Skeletal muscle satellite cell (primary cell): ENCODE results near the gene HOXC10.

Experiments used
- H3K27me3 ChIP-seq: 2 replicates; pipeline ENCODE4 v1.7.0; 2013; ENCODE audit warnings: low read length; ENCODE audit not compliant: control insufficient read depth, insufficient read depth
- H3K36me3 ChIP-seq: 2 replicates; pipeline ENCODE4 v1.7.0; 2013; ENCODE audit warnings: mild to moderate bottlenecking, control low read depth, low read length; ENCODE audit not compliant: insufficient read depth
- H3K4me1 ChIP-seq: 2 replicates; pipeline ENCODE4 v1.7.0; 2013; ENCODE audit warnings: low read length; ENCODE audit not compliant: control insufficient read depth, insufficient read depth
- H3K4me2 ChIP-seq: 2 replicates; pipeline ENCODE4 v1.7.0; 2013; ENCODE audit warnings: mild to moderate bottlenecking, low read length
- H3K4me3 ChIP-seq: 2 replicates; pipeline ENCODE4 v1.7.0; 2013; ENCODE audit warnings: low read length
- H3K9ac ChIP-seq: 2 replicates; pipeline ENCODE4 v1.7.0; 2013; ENCODE audit warnings: mild to moderate bottlenecking, low read depth, low read length, moderate library complexity
- H3K9me3 ChIP-seq: replicated peaks from 2 replicates; pipeline ENCODE4 v1.7.0; 2013; ENCODE audit warnings: mild to moderate bottlenecking, control low read depth, low read length

Gene HOXC10

GRCh38 chr12:53976172-53976822 lies 8.6 kb upstream of the HOXC10 start:
- Histone ChIP-seq H3K9ac (peak overlapping the region; percentile 95), H3K9me3 (no peaks in the 10 kb centered on the region), H3K27me3 (no peaks in the 10 kb centered on the region), H3K4me1 (peaks cover 54% of the 10 kb centered on the region), H3K36me3 (peaks cover 10% of the 10 kb centered on the region), H3K4me3 (peak overlapping the region; percentile 94), H3K4me2 (peak overlapping the region; percentile 99)

- no peaks in the 10 kb centered on the region for H3K27me3 ChIP-seq
- H3K4me2 ChIP-seq: peak overlapping the region; percentile 99
- peak overlapping the region; percentile 95 for H3K9ac ChIP-seq
- H3K4me1 ChIP-seq: peaks cover 47% of the 10 kb centered on the region
- H3K9me3 ChIP-seq: no peaks in the 10 kb centered on the region
- H3K36me3 ChIP-seq: peaks cover 10% of the 10 kb centered on the region
- H3K4me3 ChIP-seq: peak overlapping the region; percentile 94
Observed at GRCh38 chr12:53976823-53977595, 7.9 kb upstream of the HOXC10 start.

GRCh38 chr12:53977596-53978445 lies 7.1 kb upstream of the HOXC10 start:
- peak overlapping the region; percentile 99 for H3K4me2 ChIP-seq
- H3K4me1 ChIP-seq: peaks cover 45% of the 10 kb centered on the region
- peak overlapping the region; percentile 94 for H3K4me3 ChIP-seq
- peaks cover 10% of the 10 kb centered on the region for H3K36me3 ChIP-seq
- no peaks in the 10 kb centered on the region for H3K27me3 ChIP-seq
- no peaks in the 10 kb centered on the region for H3K9me3 ChIP-seq
- H3K9ac ChIP-seq: peak overlapping the region; percentile 95

GRCh38 chr12:53978477-53979356 lies 6.2 kb upstream of the HOXC10 start:
- Histone ChIP-seq H3K9ac (peak overlapping the region; percentile 98), H3K4me2 (peak overlapping the region; percentile 99), H3K27me3 (no peaks in the 10 kb centered on the region), H3K4me1 (peaks cover 45% of the 10 kb centered on the region), H3K36me3 (peaks cover 10% of the 10 kb centered on the region), H3K4me3 (peak overlapping the region; percentile 58), H3K9me3 (no peaks in the 10 kb centered on the region)

- Histone ChIP-seq H3K9me3 (no peaks in the 10 kb centered on the region), H3K27me3 (no peaks in the 10 kb centered on the region), H3K4me2 (peak overlapping the region; percentile 99), H3K36me3 (peaks cover 10% of the 10 kb centered on the region), H3K4me1 (peaks cover 45% of the 10 kb centered on the region), H3K9ac (peak overlapping the region; percentile 98), H3K4me3 (peak overlapping the region; percentile 87)
Observed at GRCh38 chr12:53980104-53980801, 4.7 kb upstream of the HOXC10 start.

- H3K27me3 ChIP-seq: no peaks in the 10 kb centered on the region
Observed at GRCh38 chr12:53980802-53981496, 4.0 kb upstream of the HOXC10 start.

DNA sequence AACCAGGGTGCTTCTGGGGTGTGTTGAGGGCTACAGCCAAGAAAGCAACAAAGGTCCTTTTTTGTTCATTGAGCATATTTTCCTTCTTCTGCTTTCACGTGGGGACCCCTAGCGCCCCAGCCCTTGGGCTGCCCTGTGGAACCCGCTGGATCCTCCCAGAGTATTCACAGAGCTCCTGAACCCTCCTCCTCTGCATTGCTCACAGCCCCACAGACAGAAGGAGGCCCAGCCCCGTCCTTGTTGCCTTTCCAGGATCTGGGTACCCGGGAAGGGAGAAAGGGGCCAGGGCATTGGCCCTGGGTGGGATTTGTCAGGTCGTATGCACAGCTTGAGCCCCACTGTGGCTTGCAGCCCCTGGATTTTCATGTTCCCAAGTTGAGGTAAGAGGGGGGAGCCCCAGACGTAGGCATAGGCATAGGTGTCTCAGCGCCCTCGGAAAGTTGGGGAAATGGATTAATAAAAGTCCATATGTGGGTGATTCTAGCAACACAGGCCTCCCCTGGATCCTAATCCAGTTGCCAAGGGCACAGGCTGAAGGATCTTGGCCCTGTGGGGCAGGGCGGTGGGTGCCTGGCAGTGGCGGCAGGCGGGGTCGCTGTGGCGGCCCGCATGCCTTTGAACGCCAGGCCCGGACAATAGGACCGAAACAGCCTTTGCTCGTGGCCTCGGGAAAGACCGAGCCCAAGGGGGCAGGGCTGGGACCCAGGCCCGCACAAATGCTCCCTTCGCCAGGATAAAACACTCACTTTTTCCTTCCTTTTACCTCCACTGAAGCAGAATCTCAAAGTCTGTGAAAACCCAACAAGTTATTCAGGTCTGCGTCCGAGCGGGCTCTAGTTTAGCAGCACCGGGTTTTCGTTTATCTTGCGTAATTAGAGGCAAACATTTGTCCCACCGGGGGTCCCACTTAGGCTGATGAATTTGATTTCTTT lies 3.0 kb upstream of the HOXC10 start:
- Histone ChIP-seq H3K4me1 (peaks cover 32% of the 10 kb centered on the region), H3K27me3 (no peaks in the 10 kb centered on the region), H3K4me2 (peak overlapping the region; percentile 99), H3K36me3 (no peaks in the 10 kb centered on the region), H3K9me3 (no peaks in the 10 kb centered on the region), H3K9ac (peak overlapping the region; percentile 98), H3K4me3 (peak overlapping the region; percentile 87)

More at GRCh38 chr12:53980802-53981496, 4.0 kb upstream of the HOXC10 start:
- peaks cover 4% of the 10 kb centered on the region for H3K36me3 ChIP-seq
- H3K4me1 ChIP-seq: peaks cover 42% of the 10 kb centered on the region
- H3K9me3 ChIP-seq: no peaks in the 10 kb centered on the region
- H3K9ac ChIP-seq: peak overlapping the region; percentile 98
- peak overlapping the region; percentile 99 for H3K4me2 ChIP-seq
- H3K4me3 ChIP-seq: peak overlapping the region; percentile 87

DNA sequence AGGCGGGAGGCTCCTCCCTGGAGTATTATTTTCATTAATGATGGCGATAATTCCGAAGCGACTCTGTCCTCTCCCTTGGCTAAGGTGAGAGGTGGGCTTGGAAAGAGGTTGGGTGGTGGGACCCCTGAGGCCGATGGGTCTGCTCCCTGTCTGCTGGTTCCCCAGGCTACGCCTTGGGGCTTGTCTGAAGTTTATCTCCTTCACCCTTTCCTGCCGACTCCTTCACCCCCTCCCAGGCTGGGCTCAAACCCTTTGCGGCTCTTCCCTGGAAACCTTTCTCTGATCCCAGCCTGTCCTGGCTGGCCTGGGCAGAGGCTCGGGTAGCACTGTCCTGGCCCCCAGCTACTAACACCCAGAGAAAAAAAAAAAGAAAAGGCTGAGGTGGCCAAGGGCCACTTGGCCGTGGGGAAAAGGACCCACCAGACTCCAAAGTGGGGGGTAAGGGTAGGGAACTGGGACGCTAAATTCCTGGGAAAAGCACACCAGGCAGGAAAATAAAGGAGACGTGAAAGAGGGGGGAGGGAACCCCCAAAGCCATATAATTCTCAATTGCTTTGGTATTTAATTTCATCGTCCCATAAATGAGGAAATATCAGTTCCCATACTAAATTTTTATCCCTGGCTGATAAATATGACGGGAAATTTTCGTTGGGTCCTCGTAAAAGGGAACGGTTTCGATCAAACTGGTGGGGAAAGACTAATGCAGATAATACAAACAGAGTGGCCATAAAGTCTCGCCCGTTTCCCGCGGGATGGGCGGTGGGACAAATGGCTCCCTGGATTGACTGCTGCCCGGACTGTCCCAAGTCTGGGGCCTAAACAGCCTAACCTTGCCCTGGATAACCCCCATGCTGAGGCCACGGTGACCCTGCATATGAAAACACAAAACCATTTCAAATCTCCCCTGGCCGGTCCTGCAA lies 2.0 kb upstream of the HOXC10 start:
- H3K27me3 ChIP-seq: no peaks in the 10 kb centered on the region
- H3K9me3 ChIP-seq: no peaks in the 10 kb centered on the region
- peak overlapping the region; percentile 99 for H3K4me2 ChIP-seq
- H3K4me1 ChIP-seq: peaks cover 31% of the 10 kb centered on the region
- H3K4me3 ChIP-seq: peak overlapping the region; percentile 87
- peak overlapping the region; percentile 98 for H3K9ac ChIP-seq
- no peaks in the 10 kb centered on the region for H3K36me3 ChIP-seq
